AG04449 (cell line): ENCODE results near the gene PLCZ1.
"Not testable (repeated sequence)": the region's sequence is repeated elsewhere in the genome, so short reads cannot be mapped to it uniquely, and the experiment has no call there.

Source experiments
- CTCF ChIA-PET: fragments of 350-600 bp; formaldehyde crosslinking; extraction: SDS; loops from one replicate; lab custom pipeline; 2021; ENCODE audit warnings: antibody characterized with exemption; lab: Yijun Ruan, JAX
- POLR2A ChIA-PET: fragments of 400-600, 350-600 bp; formaldehyde crosslinking; extraction: SDS; loops from one replicate; lab custom pipeline; 2020; ENCODE audit warnings: antibody characterized with exemption, inconsistent platforms; lab: Yijun Ruan, JAX
- DNase-seq: peaks from one replicate; pipeline ENCODE4 v3.0.0-alpha.2; 2010; ENCODE audit warnings: low read depth, low spot score
- H3K4me3 ChIP-seq: 2 replicates; pipeline ENCODE4 v1.5.1; 2011; ENCODE audit warnings: low read depth, mild to moderate bottlenecking, control low read depth, low read length
- CTCF ChIP-seq: IDR thresholded peaks from one replicate; pipeline ENCODE4 v1.5.1; 2011; ENCODE audit warnings: mild to moderate bottlenecking, moderate library complexity, low read length, control low read depth, inconsistent platforms; ENCODE audit not compliant: insufficient read depth; ENCODE audit errors: missing control alignments

PLCZ1 gene, protein sequence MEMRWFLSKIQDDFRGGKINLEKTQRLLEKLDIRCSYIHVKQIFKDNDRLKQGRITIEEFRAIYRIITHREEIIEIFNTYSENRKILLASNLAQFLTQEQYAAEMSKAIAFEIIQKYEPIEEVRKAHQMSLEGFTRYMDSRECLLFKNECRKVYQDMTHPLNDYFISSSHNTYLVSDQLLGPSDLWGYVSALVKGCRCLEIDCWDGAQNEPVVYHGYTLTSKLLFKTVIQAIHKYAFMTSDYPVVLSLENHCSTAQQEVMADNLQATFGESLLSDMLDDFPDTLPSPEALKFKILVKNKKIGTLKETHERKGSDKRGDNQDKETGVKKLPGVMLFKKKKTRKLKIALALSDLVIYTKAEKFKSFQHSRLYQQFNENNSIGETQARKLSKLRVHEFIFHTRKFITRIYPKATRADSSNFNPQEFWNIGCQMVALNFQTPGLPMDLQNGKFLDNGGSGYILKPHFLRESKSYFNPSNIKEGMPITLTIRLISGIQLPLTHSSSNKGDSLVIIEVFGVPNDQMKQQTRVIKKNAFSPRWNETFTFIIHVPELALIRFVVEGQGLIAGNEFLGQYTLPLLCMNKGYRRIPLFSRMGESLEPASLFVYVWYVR

DNA sequence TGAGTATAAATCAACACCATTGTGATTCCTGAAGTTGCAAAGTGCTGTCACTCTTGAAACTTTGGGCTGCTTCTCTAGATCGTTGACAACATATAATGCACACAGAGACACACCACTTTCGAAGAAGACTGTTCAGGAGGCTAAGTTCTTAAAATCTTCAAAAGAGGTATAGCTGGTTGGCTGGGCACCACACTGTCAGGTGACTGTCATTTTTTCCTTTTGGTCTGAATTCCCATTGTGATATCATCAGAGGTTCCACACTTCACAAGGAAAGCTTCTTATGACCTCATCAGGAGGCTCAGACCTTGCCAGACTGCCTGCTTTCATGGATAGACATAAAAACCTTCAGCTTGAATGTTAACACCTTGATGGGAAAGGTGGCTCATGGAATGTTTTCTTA, at the start of gene PLCZ1, which contains the start of gene CAPZA3:
PLCZ1 (minus strand) TSS at position 194 of the 400 bp plus-strand sequence. CDS start 641 bp downstream, outside the sequence.
CAPZA3 (plus strand) TSS at position 301 of the 400 bp plus-strand sequence. CDS start 150 bp downstream, outside the sequence.
- TF ChIP-seq CTCF, result no peak
- ChIA-PET POLR2A (no interaction called here), CTCF (interaction anchor here (1.3 kb wide), 1 partner anchor 449 kb away, joined by 3 read pairs; no protein-coding TSS in a partner anchor)
- no peak for DNase-seq
- H3K4me3 ChIP-seq, result no peak within 1 kb of the TSS

DNA sequence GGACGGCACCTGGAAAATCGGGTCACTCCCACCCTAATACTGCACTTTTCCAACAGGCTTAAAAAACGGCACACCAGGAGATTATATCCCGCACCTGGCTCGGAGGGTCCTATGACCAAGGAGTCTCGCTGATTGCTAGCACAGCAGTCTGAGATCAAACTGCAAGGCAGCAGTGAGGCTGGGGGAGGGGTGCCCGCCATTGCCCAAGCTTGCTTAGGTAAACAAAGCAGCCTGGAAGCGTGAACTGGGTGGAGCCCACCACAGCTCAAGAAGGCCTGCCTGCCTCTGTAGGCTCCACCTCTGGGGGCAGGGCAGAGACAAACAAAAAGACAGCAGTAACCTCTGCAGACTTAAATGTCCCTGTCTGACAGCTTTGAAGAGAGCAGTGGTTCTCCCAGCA, 47.7 kb upstream of the PLCZ1 start:
- CTCF ChIA-PET, POLR2A ChIA-PET, H3K4me3 ChIP-seq, DNase-seq: not testable (repeated sequence)

GRCh38 chr12:18782827-18783226, 45.0 kb upstream of the PLCZ1 start:
- ChIA-PET POLR2A (no interaction called here), CTCF (no interaction called here)
- no peak for DNase-seq
- no peak overlapping the region for H3K4me3 ChIP-seq
- no peak for TF ChIP-seq CTCF

- CTCF ChIA-PET, DNase-seq, H3K4me3 ChIP-seq, POLR2A ChIA-PET: not testable (repeated sequence)
Observed at GRCh38 chr12:18766479-18766878, 28.7 kb upstream of the PLCZ1 start.

DNA sequence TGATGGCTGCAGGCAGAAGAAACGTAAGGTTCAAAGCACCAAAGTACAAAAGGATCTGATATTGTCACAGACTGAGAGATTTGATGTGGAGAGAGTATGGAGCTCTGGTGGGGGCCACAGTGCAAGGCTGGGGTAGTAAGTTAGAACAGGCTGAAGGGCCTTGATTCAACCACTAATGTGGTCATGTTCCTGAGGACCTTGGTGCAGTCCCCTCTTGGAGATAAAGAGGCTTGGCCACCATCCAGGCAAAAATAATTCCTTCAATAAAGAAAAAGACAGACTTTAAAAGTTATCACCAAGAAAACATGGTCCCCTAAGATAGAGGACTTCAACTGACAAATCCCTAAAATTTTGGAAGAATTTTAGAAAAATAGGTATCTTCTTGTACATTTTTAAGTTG, 17.5 kb upstream of the PLCZ1 start:
- TF ChIP-seq CTCF, result no peak
- no peak for DNase-seq
- ChIA-PET POLR2A (no interaction called here), CTCF (no interaction called here)
- no peak overlapping the region for H3K4me3 ChIP-seq

DNA sequence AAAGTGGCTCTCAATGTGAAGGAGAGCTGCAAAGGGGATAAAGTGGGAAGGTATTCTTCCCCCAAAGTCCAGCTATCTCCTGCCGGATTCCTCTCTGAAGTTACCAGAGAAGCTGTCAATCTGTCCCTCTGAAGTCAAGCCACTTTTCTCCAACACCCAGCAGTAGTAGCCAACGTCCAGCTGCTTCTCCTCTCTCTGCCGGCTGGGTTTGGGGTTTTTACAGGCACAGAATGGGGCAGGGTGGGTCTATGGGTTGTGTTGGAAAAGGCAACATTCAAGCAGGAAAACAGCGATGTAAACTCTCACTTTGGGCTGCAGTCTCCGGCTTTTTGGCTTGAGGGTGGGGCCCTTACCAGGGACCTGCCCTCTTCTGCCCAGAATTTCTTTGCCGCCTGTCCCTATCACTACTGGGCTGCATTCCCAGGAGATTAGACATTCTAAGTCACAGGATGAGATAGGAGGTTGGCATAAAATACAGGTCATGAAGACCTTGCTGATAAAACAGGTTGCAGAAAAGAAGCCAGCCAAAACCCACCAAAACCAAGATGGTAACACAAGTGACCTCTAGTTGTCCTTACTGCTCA, 16.4 kb upstream of the PLCZ1 start:
- POLR2A ChIA-PET, result no interaction called here
- H3K4me3 ChIP-seq, result no peak overlapping the region
- CTCF ChIA-PET, result no interaction called here
- DNase-seq, result no peak
- no peak for TF ChIP-seq CTCF

GRCh38 chr12:18753481-18754123, 15.8 kb upstream of the PLCZ1 start:
- H3K4me3 ChIP-seq, result no peak overlapping the region
- no peak for TF ChIP-seq CTCF
- ChIA-PET POLR2A (no interaction called here), CTCF (no interaction called here)
- no peak for DNase-seq
